SK-N-SH (cell line): ENCODE results near the gene TBC1D1. TPM values are rescaled to one million over a fixed set of nuclear protein-coding genes. Genes with fewer than 3 reads are reported as not detected.

Source experiments
- CTCF ChIA-PET: fragments of 300-600, 350-600 bp; formaldehyde crosslinking; extraction: SDS; loops from one replicate; lab custom pipeline; 2021; lab: Yijun Ruan, JAX
- POLR2A ChIA-PET: fragments of 350-600 bp; sonication (Branson Sonifier 250); formaldehyde crosslinking; extraction: SDS; loops from one replicate; lab custom pipeline; 2020; ENCODE audit warnings: antibody characterized with exemption, inconsistent platforms; lab: Yijun Ruan, JAX
- DNase-seq: peaks from one replicate; pipeline ENCODE4 v3.0.0; 2012
- H2AFZ ChIP-seq: fragments of 200-600 bp; sonication (generic); 2 replicates; pipeline ENCODE4 v1.8.1; 2016; ENCODE audit warnings: antibody characterized with exemption, mild to moderate bottlenecking, low read depth
- H3F3A ChIP-seq: fragments of 200-600 bp; sonication (generic); replicated peaks from 2 replicates; pipeline ENCODE3; 2016; ENCODE audit warnings: antibody characterized with exemption, mild to moderate bottlenecking; ENCODE audit not compliant: insufficient read depth
- H3K27ac ChIP-seq, 2 experiments: fragments of 200-500 bp in 1 of 2; fragments of 200-600 bp in 1 of 2; sonication (Bioruptor generic) in 1 of 2; sonication (generic), shearing (Covaris generic) in 1 of 2; 2 replicates each; pipeline versions ENCODE4 v1.5.1 to v1.6.1; 2014 to 2016; ENCODE audit warnings: low read depth in 2 of 2, inconsistent platforms in 1 of 2, low read length in 1 of 2, mild to moderate bottlenecking in 1 of 2, mixed read lengths in 1 of 2
- H3K27me3 ChIP-seq: fragments of 200-600 bp; sonication (generic), shearing (Covaris generic); 2 replicates; pipeline ENCODE4 v1.6.1; 2016; ENCODE audit warnings: mixed run types; ENCODE audit not compliant: insufficient read depth
- H3K36me3 ChIP-seq, 2 experiments: fragments of 200-500 bp in 1 of 2; fragments of 200-600 bp in 1 of 2; sonication (Bioruptor generic) in 1 of 2; sonication (generic) in 1 of 2; replicated peaks in 1 of 2; 2 replicates each; pipeline versions ENCODE3 to v1.5.1; 2014 to 2016; ENCODE audit warnings: low read length in 1 of 2, mild to moderate bottlenecking in 1 of 2; ENCODE audit not compliant: insufficient read depth in 2 of 2, control insufficient read depth in 1 of 2
- H3K4me1 ChIP-seq, 2 experiments: fragments of 200-500 bp in 1 of 2; fragments of 200-600 bp in 1 of 2; sonication (Bioruptor generic) in 1 of 2; sonication (generic), shearing (Covaris generic) in 1 of 2; 2 replicates each; pipeline versions ENCODE4 v1.5.1 to v1.6.1; 2014 to 2016; ENCODE audit warnings: low read depth in 1 of 2, low read length in 1 of 2, mixed run types in 1 of 2; ENCODE audit not compliant: insufficient read depth in 2 of 2, control insufficient read depth in 1 of 2
- H3K4me2 ChIP-seq: fragments of 200-600 bp; sonication (generic), shearing (Covaris generic); 2 replicates; pipeline ENCODE4 v1.6.1; 2017; ENCODE audit warnings: mixed run types
- H3K4me3 ChIP-seq, 2 experiments: fragments of 200-500 bp in 1 of 2; fragments of 200-600 bp in 1 of 2; sonication (Bioruptor generic) in 1 of 2; sonication (generic), shearing (Covaris generic) in 1 of 2; 2 replicates each; pipeline versions ENCODE4 v1.5.1 to v1.8.1; 2014 to 2016; ENCODE audit warnings: low read depth in 2 of 2, inconsistent platforms in 1 of 2, low read length in 1 of 2, mild to moderate bottlenecking in 1 of 2, mixed read lengths in 1 of 2, moderate library complexity in 1 of 2
- H3K79me2 ChIP-seq: fragments of 200-600 bp; sonication (generic); 2 replicates; pipeline ENCODE4 v1.8.1; 2017; ENCODE audit warnings: mild to moderate bottlenecking; ENCODE audit not compliant: insufficient read depth
- H3K9ac ChIP-seq: fragments of 200-600 bp; sonication (generic); 2 replicates; pipeline ENCODE4 v1.6.1; 2017; ENCODE audit warnings: mixed run types
- H3K9me2 ChIP-seq: fragments of 200-600 bp; sonication (generic); 2 replicates; pipeline ENCODE4 v1.6.1; 2017; ENCODE audit warnings: mixed run types
- H3K9me3 ChIP-seq: fragments of 200-600 bp; sonication (generic); 2 replicates; pipeline ENCODE4 v1.6.1; 2017; ENCODE audit warnings: mixed run types, mild to moderate bottlenecking, moderate library complexity
- H4K20me1 ChIP-seq: fragments of 200-600 bp; sonication (generic); 2 replicates; pipeline ENCODE4 v1.6.1; 2017; ENCODE audit warnings: mild to moderate bottlenecking, mixed run types; ENCODE audit not compliant: insufficient read depth
- CHD2 ChIP-seq: fragments of 150-350 bp; IDR thresholded peaks from 2 replicates; pipeline ENCODE4 v1.6.1; 2018; ENCODE audit warnings: low read length; ENCODE audit not compliant: partially characterized antibody
- EZH2phosphoT487 ChIP-seq: fragments of 200-600 bp; sonication (generic); IDR thresholded peaks from 2 replicates; pipeline ENCODE4 v1.6.1; 2017; ENCODE audit warnings: low read depth, mixed run types, mild to moderate bottlenecking, antibody characterized with exemption, moderate library complexity, borderline replicate concordance
- FOSL2 ChIP-seq: IDR thresholded peaks from 2 replicates; pipeline ENCODE4 v1.4.0; 2012; ENCODE audit warnings: low read depth, mild to moderate bottlenecking, moderate library complexity, borderline replicate concordance
- JUND ChIP-seq: IDR thresholded peaks from 2 replicates; pipeline ENCODE4 v1.4.0; 2012
- MXI1 ChIP-seq: IDR thresholded peaks from 2 replicates; pipeline ENCODE4 v1.6.1; 2012; ENCODE audit warnings: mild to moderate bottlenecking, low read depth, low read length, improper control_type of control experiment
- PBX3 ChIP-seq: IDR thresholded peaks from 2 replicates; pipeline ENCODE4; 2012
- POLR2AphosphoS5 ChIP-seq: IDR thresholded peaks from 2 replicates; pipeline ENCODE4 v1.6.1; 2012; ENCODE audit warnings: low read depth, low read length
- REST ChIP-seq: IDR thresholded peaks from 2 replicates; pipeline ENCODE4 v1.6.1; 2012; ENCODE audit warnings: mild to moderate bottlenecking, low read depth, low read length, moderate library complexity
- RFX5 ChIP-seq: IDR thresholded peaks from 2 replicates; pipeline ENCODE4 v1.6.1; 2012; ENCODE audit warnings: mild to moderate bottlenecking, improper control_type of control experiment, low read length
- RXRA ChIP-seq: IDR thresholded peaks from 2 replicates; pipeline ENCODE4 v1.4.0; 2012; ENCODE audit warnings: low read depth, mild to moderate bottlenecking, borderline replicate concordance
- SIN3A ChIP-seq: IDR thresholded peaks from 2 replicates; pipeline ENCODE4 v1.6.1; 2012; ENCODE audit warnings: low read depth, mild to moderate bottlenecking, low read length, moderate library complexity, borderline replicate concordance
- SMC3 ChIP-seq: IDR thresholded peaks from 2 replicates; pipeline ENCODE4 v1.6.1; 2012; ENCODE audit warnings: low read depth, low read length, improper control_type of control experiment
- TAF1 ChIP-seq: IDR thresholded peaks from 2 replicates; pipeline ENCODE4 v1.6.1; 2012; ENCODE audit warnings: low read depth, mild to moderate bottlenecking, low read length, moderate library complexity, borderline replicate concordance
- TEAD4 ChIP-seq: IDR thresholded peaks from 2 replicates; pipeline ENCODE4 v1.4.0; 2012; ENCODE audit warnings: mild to moderate bottlenecking, borderline replicate concordance; ENCODE audit not compliant: insufficient read depth
- USF1 ChIP-seq: IDR thresholded peaks from 2 replicates; pipeline ENCODE4 v1.4.0; 2012; ENCODE audit warnings: low read depth, borderline replicate concordance
- YY1 ChIP-seq: IDR thresholded peaks from 2 replicates; pipeline ENCODE4 v1.4.0; 2012; ENCODE audit warnings: low read depth, mild to moderate bottlenecking
- ZBTB33 ChIP-seq: IDR thresholded peaks from 2 replicates; pipeline ENCODE4 v1.4.0; 2012; ENCODE audit warnings: low read depth, borderline replicate concordance
- WGBS: methylation state at CpG from one replicate; pipeline ENCODE4 v1.1.6; 2017; ENCODE audit warnings: low lambda C conversion rate; 5-methylcytosine and 5-hydroxymethylcytosine counted together
- polyA plus RNA-seq, 3 experiments: library from polyadenylated mRNA; depleted of rRNA; stranded (reverse); fragments of >200 nt; gene quantifications; 2 replicates each; pipeline ENCODE4 v1.2.3, GENCODE V29; 2012

TBC1D1 gene
- polyA plus RNA-seq, 1 of the 3 experiments (the other 2 are of a cell fraction) = 29.8 TPM

- no peaks in the 10 kb centered on the region for H3K9me3 ChIP-seq
- H3K27me3 ChIP-seq = no peaks in the 10 kb centered on the region
- peaks cover 0 to 11% of the 10 kb centered on the region in 2 experiments; a peak in 1 of 4 replicates for H3K4me1 ChIP-seq
- DNase-seq = no peak
- peak overlapping the region; percentile 30; the same call in 1 of the 2 replicates for H3K9ac ChIP-seq
- H3K9me2 ChIP-seq = no peaks in the 10 kb centered on the region
- peaks cover 6% of the 10 kb centered on the region for H3F3A ChIP-seq
- no peak overlapping the region for H3K4me2 ChIP-seq
- ChIA-PET CTCF (no interaction called here), POLR2A (no interaction called here)
- H3K4me3 ChIP-seq = no peak overlapping the region
- no peak overlapping the region for H2AFZ ChIP-seq
- TF ChIP-seq SIN3A (no peak), RFX5 (no peak), POLR2AphosphoS5 (no peak), ZBTB33 (no peak), YY1 (no peak), EZH2phosphoT487 (no peak), RXRA (no peak), REST (no peak), PBX3 (no peak), JUND (no peak), USF1 (no peak), CHD2 (no peak), FOSL2 (no peak), TAF1 (no peak), TEAD4 (no peak), SMC3 (no peak), MXI1 (no peak)
- no peaks in the 10 kb centered on the region for H4K20me1 ChIP-seq
- peaks cover 5 to 8% of the 10 kb centered on the region in 2 experiments for H3K36me3 ChIP-seq
- H3K27ac ChIP-seq = peak overlapping the region in 1 of 2 experiments; percentile 90; a peak in 3 of 4 replicates
- WGBS = 94% methylated on average over 5 of the region's 5 CpGs
- no peaks in the 10 kb centered on the region for H3K79me2 ChIP-seq
These were observed 209.8 kb downstream of the TBC1D1 start for GRCh38 chr4:38100474-38101255.
